ENCODE results near the gene LHPP.

The LHPP gene

DNA sequence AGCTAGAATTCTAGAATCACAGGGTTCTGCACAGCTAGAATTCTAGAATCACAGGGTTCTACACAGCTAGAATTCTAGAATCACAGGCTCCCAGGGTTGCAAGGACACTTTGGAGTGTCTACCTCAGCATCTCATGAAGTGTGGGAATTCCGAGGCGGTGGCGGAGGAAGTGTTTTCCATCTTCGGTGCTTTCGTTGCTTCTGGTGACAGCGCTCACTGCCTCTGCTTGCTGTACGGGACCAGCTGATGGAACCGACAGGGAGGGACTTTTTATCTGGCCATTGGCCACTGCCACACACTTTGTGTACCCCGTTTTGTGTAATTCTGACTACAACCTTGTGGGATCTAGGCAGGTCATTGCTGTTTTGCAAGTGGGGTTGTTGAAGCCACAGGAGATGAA, 29.5 kb downstream of the LHPP start:
- no peak overlapping the region for H3K4me3 ChIP-seq (ENCODE audit: low read depth, low read length)
- ChIA-PET CTCF (interaction anchor here (0.8 kb wide), 1 partner anchor 16 kb away, joined by 3 read pairs; no protein-coding TSS in a partner anchor), POLR2A (no interaction called here)
- TF ChIP-seq, protein P1, sequence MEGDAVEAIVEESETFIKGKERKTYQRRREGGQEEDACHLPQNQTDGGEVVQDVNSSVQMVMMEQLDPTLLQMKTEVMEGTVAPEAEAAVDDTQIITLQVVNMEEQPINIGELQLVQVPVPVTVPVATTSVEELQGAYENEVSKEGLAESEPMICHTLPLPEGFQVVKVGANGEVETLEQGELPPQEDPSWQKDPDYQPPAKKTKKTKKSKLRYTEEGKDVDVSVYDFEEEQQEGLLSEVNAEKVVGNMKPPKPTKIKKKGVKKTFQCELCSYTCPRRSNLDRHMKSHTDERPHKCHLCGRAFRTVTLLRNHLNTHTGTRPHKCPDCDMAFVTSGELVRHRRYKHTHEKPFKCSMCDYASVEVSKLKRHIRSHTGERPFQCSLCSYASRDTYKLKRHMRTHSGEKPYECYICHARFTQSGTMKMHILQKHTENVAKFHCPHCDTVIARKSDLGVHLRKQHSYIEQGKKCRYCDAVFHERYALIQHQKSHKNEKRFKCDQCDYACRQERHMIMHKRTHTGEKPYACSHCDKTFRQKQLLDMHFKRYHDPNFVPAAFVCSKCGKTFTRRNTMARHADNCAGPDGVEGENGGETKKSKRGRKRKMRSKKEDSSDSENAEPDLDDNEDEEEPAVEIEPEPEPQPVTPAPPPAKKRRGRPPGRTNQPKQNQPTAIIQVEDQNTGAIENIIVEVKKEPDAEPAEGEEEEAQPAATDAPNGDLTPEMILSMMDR (IDR thresholded peaks at IDR 0.05; ENCODE audit: insufficient read depth, low read length, missing control alignments), result no peak
- DNase-seq (ENCODE audit: low read depth, low spot score), result no peak

DNA sequence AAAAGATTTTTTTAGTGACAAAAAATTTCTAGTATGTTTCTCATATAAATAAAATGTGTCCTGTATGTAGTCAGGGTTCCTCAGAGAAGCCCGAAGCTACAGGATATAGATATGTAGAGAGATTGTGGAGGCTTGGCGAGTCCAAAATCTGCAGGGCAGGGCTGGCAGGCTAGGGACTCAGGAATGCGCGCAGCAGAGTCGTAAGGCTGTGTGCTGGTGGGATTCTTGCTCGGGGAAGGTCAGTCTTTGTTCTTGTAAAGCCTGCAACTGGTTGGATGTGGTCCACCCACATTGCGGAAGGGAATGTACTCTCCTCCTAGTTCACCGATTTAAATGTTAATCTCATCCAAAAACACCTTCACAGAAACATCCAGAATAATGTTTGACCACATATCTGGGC, 30.6 kb downstream of the LHPP start:
- TF ChIP-seq, protein P1 (IDR thresholded peaks at IDR 0.05; ENCODE audit: insufficient read depth, low read length, missing control alignments), result no peak
- DNase-seq (ENCODE audit: low read depth, low spot score), result no peak
- POLR2A ChIA-PET, result no interaction called here
- H3K4me3 ChIP-seq (ENCODE audit: low read depth, low read length), result no peak overlapping the region
- CTCF ChIA-PET, result no interaction called here

DNA sequence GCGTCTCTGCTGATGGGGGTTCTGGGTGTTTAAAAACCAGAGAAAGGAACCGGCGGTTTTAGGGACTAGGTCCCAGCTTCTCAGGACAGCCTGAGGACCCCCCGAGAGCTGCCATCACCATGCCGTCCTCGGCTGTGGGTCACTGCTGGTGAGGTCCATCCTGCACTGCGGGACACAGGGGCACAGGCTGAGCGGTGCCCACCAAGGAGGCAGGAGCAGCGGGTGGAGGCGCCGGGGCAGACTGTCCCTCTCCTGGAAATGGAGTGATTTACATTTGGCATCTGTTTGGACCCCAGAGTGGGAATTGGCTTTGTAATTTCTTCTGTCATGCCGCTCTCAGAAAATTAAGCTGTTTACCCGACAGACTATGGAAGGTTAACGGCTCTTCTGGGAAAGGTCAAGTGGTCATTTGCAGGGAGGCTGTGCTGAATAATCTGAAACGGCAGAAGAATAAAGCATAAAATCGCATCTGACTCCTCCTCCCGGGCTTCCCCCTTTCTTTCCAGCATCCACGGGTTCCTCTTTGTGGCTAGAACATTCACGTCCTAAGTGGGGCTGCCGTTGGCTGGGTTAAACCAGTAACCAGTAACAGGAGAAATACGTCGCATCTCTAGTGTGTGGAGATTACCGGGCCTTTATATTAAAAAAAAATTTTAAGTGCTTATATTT, 31.7 kb downstream of the LHPP start:
- H3K4me3 ChIP-seq (ENCODE audit: low read depth, low read length), result no peak overlapping the region
- ChIA-PET POLR2A (no interaction called here), CTCF (no interaction called here)
- no peak for DNase-seq (ENCODE audit: low read depth, low spot score)
- TF ChIP-seq, protein P1 (IDR thresholded peaks at IDR 0.05; ENCODE audit: insufficient read depth, low read length, missing control alignments), result no peak

DNA sequence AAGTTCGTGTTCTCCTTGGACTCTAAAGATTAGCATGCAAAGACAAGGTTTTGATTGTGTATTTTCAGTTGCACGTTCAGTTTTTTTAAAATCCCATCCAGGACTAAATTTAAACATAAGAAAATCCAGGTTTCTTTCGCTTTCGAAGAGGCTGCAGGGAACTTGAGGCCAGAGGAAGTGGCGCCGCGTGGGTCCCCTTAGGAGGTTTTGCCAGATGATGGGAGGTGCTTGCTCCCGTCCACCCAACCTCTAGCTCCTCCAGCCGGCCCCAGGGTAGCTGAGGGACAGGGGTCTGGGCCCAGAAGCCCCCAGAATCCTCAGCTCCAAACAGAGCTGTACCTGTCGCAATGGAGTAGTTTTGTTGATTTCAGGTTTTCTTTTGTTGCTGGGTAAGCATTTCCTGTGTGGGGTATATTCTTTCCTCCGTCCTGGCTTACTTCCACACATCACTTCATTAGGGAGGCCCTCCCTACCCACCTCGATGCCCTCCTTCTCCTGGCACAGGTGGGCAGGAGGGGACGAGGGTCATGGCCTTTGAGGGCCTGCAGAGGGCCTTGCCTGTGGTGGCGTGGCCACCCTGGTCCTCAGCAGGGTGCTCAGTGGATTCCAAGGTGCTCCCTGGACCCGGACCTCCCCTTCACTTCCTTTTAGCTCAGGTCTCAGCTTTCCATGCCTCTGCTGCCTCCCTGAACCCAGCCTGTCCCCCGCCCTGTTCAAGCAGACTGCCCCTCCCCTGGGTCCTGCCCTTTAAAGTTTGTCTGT, 32.6 kb downstream of the LHPP start:
- POLR2A ChIA-PET, result no interaction called here

DNA sequence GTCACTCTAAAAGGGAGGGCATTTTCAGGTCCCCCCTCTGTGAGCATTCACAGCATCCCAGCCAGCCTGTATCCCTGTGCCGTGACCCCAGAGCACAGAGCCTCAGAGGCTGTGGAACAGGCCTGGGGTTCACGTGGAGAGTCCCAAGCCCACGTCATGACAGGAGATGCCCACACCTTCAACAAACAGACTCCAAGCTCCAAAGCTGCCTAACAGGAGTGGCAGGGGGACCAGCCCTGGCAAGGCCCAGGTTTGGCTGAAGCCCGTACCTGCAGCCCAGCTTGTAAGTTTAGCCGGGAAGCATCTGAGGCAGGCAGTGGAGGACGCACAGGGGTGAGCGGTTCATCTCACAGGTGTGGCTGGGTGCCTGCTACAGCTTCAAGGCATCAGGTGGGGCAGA, 33.5 kb downstream of the LHPP start:
- H3K4me3 ChIP-seq (ENCODE audit: low read depth, low read length), result no peak overlapping the region
- POLR2A ChIA-PET, result no interaction called here
- CTCF ChIA-PET, result no interaction called here
- no peak for DNase-seq (ENCODE audit: low read depth, low spot score)
- TF ChIP-seq, protein P1 (IDR thresholded peaks at IDR 0.05; ENCODE audit: insufficient read depth, low read length, missing control alignments), result no peak

More for the DNA sequence above, 32.6 kb downstream of the LHPP start:
- no peak for DNase-seq (ENCODE audit: low read depth, low spot score)
- TF ChIP-seq, protein P1 (IDR thresholded peaks at IDR 0.05; ENCODE audit: insufficient read depth, low read length, missing control alignments), result no peak
- no peak overlapping the region for H3K4me3 ChIP-seq (ENCODE audit: low read depth, low read length)
- CTCF ChIA-PET, result no interaction called here

DNA sequence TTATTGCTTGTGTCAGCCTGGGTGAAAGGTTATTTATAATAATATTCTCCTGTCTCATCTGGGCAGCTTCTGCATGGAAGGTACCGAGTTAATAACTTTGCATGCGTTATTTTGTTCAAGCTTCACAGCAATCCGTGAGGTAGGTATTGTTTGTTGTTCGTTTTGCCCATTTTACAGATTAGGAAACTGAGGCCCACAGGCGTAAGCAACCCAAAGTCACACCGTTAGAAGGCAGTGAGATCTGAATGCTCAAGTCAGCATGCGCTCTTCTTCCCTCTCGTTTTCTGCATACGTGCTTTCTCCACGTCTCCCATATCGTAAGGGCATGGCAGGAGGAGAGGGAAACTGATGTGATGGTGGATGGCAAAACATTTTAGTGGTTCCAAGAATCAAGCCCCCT, 34.1 kb downstream of the LHPP start:
- ChIA-PET CTCF (no interaction called here), POLR2A (no interaction called here)
- no peak overlapping the region for H3K4me3 ChIP-seq (ENCODE audit: low read depth, low read length)
- DNase-seq (ENCODE audit: low read depth, low spot score), result no peak
- TF ChIP-seq, protein P1 (IDR thresholded peaks at IDR 0.05; ENCODE audit: insufficient read depth, low read length, missing control alignments), result no peak
